GM12878 (cell line): ENCODE data around the gene MYMX.

Experiments
- EP300 ChIP-seq, 2 experiments: fragments of 150-350 bp in 1 of 2; IDR thresholded peaks; 2 replicates each; pipeline ENCODE4 v1.6.1; 2011 to 2012; ENCODE audit warnings: low read depth in 2 of 2, low read length in 2 of 2, borderline replicate concordance in 1 of 2, improper control_type of control experiment in 1 of 2, inconsistent platforms in 1 of 2; ENCODE audit not compliant: control insufficient read depth in 1 of 2
- IKZF2 ChIP-seq, 2 experiments: fragments of 450-650 bp; IDR thresholded peaks; 2 replicates each; pipeline ENCODE4 v1.6.1; 2017; ENCODE audit warnings: mild to moderate bottlenecking in 2 of 2, moderate library complexity in 2 of 2
- JUND ChIP-seq: IDR thresholded peaks from 2 replicates; pipeline ENCODE4 v1.6.1; 2012; ENCODE audit warnings: low read depth, mild to moderate bottlenecking, low read length, improper control_type of control experiment, moderate library complexity
- POLR2A ChIP-seq: IDR thresholded peaks from 2 replicates; pipeline ENCODE4 v1.6.1; 2011; ENCODE audit warnings: low read depth, mild to moderate bottlenecking, low read length
- POLR2AphosphoS5 ChIP-seq: IDR thresholded peaks from 2 replicates; pipeline ENCODE4 v1.6.1; 2011; ENCODE audit warnings: mild to moderate bottlenecking, low read length, inconsistent platforms
- RAD51 ChIP-seq: fragments of 450-650 bp; IDR thresholded peaks from 2 replicates; pipeline ENCODE4 v1.6.1; 2016; ENCODE audit warnings: moderate library complexity, mild to moderate bottlenecking, inconsistent platforms
- RFX5 ChIP-seq: IDR thresholded peaks from 2 replicates; pipeline ENCODE4 v1.6.1; 2011; ENCODE audit warnings: low read depth, low read length, improper control_type of control experiment
- SREBF2 ChIP-seq: IDR thresholded peaks from 2 replicates; pipeline ENCODE4 v1.6.1; 2012; ENCODE audit warnings: mild to moderate bottlenecking, low read length
- SRF ChIP-seq, 2 experiments: IDR thresholded peaks; 2 replicates each; pipeline ENCODE4 v1.6.1; 2011; ENCODE audit warnings: low read depth in 2 of 2, low read length in 2 of 2, mild to moderate bottlenecking in 1 of 2, moderate library complexity in 1 of 2
- YY1 ChIP-seq: IDR thresholded peaks from 2 replicates; pipeline ENCODE4 v1.6.1; 2011; ENCODE audit warnings: low read depth, mild to moderate bottlenecking, low read length
- ZNF217 ChIP-seq: fragments of 450-650 bp; IDR thresholded peaks from 2 replicates; pipeline ENCODE4 v1.6.1; 2017; ENCODE audit warnings: antibody characterized with exemption, mild to moderate bottlenecking
- TF ChIP-seq, protein P1 (sequence below): IDR thresholded peaks from 2 replicates; pipeline ENCODE4 v1.6.1; 2012; ENCODE audit warnings: low read depth, low read length, improper control_type of control experiment
- TF ChIP-seq, protein P2 (sequence below), 3 experiments: IDR thresholded peaks in 2 of 3; conservative IDR thresholded peaks in 1 of 3; 2 replicates each; pipeline ENCODE4 v1.5.1; 2011; ENCODE audit warnings: low read depth in 3 of 3, low read length in 3 of 3, mild to moderate bottlenecking in 3 of 3, control low read depth in 2 of 3, moderate library complexity in 2 of 3, inconsistent platforms in 1 of 3, mixed read lengths in 1 of 3; ENCODE audit not compliant: control insufficient read depth in 2 of 3, insufficient read depth in 1 of 3; ENCODE audit errors: extremely low read depth in 1 of 3

DNA sequence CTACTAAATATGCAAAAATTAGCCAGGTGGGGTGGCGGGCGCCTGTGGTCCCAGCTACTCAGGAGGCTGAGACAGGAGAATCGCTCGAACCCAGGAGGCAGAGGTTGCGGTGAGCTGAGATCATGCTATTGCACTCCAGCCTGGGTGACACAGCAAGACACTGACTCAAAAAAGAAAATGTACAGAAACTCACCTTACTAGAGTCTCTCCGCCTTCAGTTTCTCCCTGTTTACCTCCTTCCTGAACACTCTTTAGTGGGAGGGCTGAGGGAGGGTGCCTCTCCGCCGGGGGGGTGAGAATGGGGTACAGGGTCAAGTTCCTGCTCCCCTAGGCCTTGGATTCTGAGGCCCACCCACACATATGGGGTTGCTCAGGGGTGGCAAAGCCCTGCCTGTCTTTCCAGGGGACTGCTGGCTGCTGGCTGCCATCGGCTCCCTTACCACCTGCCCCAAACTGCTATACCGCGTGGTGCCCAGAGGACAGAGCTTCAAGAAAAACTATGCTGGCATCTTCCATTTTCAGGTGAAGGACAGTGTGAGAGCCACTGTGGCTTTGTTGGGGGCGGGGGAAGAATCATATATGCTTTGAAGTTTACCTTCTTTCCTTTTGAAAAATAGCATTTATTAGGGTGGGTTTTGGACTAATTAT is 44.7 kb upstream of the MYMX start:
- TF ChIP-seq SRF (IDR thresholded peaks at IDR 0.05; ENCODE audit: low read depth in 2 of 2, low read length in 2 of 2) (no peak), EP300 (IDR thresholded peaks at IDR 0.05; ENCODE audit: borderline replicate concordance in 1 of 2, control insufficient read depth in 1 of 2, low read depth in 2 of 2, low read length in 2 of 2) (no peak), ZNF217 (no peak), RFX5 (no peak), POLR2AphosphoS5 (no peak), IKZF2 (IDR thresholded peaks at IDR 0.05) (no peak), YY1 (no peak), RAD51 (no peak), SREBF2 (no peak), POLR2A (no peak), JUND (no peak)
- TF ChIP-seq, protein P1, sequence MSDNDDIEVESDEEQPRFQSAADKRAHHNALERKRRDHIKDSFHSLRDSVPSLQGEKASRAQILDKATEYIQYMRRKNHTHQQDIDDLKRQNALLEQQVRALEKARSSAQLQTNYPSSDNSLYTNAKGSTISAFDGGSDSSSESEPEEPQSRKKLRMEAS, result no peak
- TF ChIP-seq, protein P2, sequence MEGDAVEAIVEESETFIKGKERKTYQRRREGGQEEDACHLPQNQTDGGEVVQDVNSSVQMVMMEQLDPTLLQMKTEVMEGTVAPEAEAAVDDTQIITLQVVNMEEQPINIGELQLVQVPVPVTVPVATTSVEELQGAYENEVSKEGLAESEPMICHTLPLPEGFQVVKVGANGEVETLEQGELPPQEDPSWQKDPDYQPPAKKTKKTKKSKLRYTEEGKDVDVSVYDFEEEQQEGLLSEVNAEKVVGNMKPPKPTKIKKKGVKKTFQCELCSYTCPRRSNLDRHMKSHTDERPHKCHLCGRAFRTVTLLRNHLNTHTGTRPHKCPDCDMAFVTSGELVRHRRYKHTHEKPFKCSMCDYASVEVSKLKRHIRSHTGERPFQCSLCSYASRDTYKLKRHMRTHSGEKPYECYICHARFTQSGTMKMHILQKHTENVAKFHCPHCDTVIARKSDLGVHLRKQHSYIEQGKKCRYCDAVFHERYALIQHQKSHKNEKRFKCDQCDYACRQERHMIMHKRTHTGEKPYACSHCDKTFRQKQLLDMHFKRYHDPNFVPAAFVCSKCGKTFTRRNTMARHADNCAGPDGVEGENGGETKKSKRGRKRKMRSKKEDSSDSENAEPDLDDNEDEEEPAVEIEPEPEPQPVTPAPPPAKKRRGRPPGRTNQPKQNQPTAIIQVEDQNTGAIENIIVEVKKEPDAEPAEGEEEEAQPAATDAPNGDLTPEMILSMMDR (IDR thresholded peaks at IDR 0.05 in 2 of 3, conservative IDR thresholded peaks at IDR 0.05 in 1 of 3; ENCODE audit: control insufficient read depth in 2 of 3, extremely low read depth in 1 of 3, insufficient read depth in 1 of 3, low read depth in 3 of 3, low read length in 3 of 3), result no peak
